ENCODE results near the gene SPAG9. TPM values are rescaled to one million over a fixed set of nuclear protein-coding genes. Genes with fewer than 3 reads are reported as not detected.

The SPAG9 gene
- total and polyA plus RNA-seq, 2 of the 8 experiments (the other 6 are each of a cell fraction or from before 2014, with no cell fraction given): 9.8 to 63.8 TPM

GRCh38 chr17:50955160-50955559 lies 165.5 kb downstream of the SPAG9 start (continued):
- TF ChIP-seq NANOG (IDR thresholded peaks at IDR 0.05; ENCODE audit: insufficient read depth, low read depth, low read length, poor library complexity, severe bottlenecking) (no peak), POU5F1 (IDR thresholded peaks at IDR 0.05; ENCODE audit: low read depth, low read length) (no peak), EGR1 (IDR thresholded peaks at IDR 0.05; ENCODE audit: borderline replicate concordance, low read depth, low read length) (no peak), TBP (IDR thresholded peaks at IDR 0.05; ENCODE audit: low read depth, low read length) (no peak), CBX5 (IDR thresholded peaks at IDR 0.05; ENCODE audit: low read depth, low read length) (no peak)

All from H1 (cell line).